Measurements from ENCODE around the gene ABCC5.
A peak's percentile ranks its signal among the peaks of the same experiment; 100 is the strongest.

Gene ABCC5

DNA sequence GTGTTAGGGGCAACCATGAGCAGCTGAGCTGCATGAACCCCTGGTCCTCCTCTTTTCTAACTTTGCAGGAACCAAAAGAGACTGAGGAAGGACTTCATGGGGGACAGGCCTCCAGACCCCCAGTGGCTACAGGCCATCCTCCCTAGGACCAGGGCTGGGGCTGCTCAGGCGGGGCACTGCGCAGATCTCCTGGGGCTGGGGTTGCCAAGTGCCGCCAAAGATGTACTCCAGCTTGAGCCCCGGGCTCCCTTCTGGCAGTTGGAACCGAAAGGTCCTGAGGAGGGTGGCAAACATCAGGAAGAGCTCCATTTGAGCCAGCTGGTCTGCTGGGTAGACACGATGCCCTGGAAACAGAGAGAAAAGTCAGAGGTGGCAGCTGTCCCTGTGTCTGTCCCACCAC lies 121.9 kb downstream of the ABCC5 start:
- Histone ChIP-seq H3K4me2 (ENCODE audit: low read length) (no peak overlapping the region), H3K36me3 (ENCODE audit: insufficient read depth, low read length) (no peaks in the 10 kb centered on the region), H3K79me2 (ENCODE audit: insufficient read depth, low read length) (no peaks in the 10 kb centered on the region), H3F3A (ENCODE audit: insufficient read depth, low read length) (no peaks in the 10 kb centered on the region), H3K27me3 (ENCODE audit: insufficient read depth, low read length) (no peaks in the 10 kb centered on the region), H3K9ac (ENCODE audit: low read length) (no peak overlapping the region), H3K27ac (ENCODE audit: low read depth, low read length, poor library complexity, severe bottlenecking) (no peak overlapping the region), H3K9me2 (ENCODE audit: low read depth, low read length) (no peaks in the 10 kb centered on the region), H2AFZ (ENCODE audit: low read length) (no peak overlapping the region), H3K4me1 (ENCODE audit: insufficient read depth, low read length, severe bottlenecking) (peaks cover 25% of the 10 kb centered on the region), H4K20me1 (ENCODE audit: insufficient read depth, low read length) (no peaks in the 10 kb centered on the region), H3K4me3 (ENCODE audit: low read depth, low read length, poor library complexity, severe bottlenecking) (no peak overlapping the region), H3K9me3 (ENCODE audit: low read length) (no peaks in the 10 kb centered on the region)
- TF ChIP-seq, protein P1, sequence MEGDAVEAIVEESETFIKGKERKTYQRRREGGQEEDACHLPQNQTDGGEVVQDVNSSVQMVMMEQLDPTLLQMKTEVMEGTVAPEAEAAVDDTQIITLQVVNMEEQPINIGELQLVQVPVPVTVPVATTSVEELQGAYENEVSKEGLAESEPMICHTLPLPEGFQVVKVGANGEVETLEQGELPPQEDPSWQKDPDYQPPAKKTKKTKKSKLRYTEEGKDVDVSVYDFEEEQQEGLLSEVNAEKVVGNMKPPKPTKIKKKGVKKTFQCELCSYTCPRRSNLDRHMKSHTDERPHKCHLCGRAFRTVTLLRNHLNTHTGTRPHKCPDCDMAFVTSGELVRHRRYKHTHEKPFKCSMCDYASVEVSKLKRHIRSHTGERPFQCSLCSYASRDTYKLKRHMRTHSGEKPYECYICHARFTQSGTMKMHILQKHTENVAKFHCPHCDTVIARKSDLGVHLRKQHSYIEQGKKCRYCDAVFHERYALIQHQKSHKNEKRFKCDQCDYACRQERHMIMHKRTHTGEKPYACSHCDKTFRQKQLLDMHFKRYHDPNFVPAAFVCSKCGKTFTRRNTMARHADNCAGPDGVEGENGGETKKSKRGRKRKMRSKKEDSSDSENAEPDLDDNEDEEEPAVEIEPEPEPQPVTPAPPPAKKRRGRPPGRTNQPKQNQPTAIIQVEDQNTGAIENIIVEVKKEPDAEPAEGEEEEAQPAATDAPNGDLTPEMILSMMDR (IDR thresholded peaks at IDR 0.05; ENCODE audit: low read length), result no peak
- no peak for TF ChIP-seq EZH2 (IDR thresholded peaks at IDR 0.05; ENCODE audit: borderline replicate concordance, low read length)

DNA sequence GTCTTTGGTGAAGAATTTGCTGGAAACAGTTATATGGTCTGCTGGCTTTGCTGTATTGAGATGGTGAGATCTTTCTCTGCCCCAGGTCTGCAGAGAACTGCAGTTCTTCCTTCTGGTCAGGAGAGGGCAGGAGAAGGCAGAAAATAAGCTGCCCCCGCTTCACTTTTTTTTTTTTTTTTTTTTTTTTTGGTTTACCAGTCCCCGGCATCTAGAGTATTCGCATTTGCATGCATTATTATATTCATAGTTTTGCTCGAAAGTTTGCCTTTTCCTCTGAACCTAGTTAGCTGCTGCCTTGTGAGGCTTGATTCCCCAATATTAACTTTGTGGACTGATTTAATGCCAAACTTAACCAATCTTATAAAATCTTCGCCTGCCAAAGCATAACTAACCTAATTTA lies 122.4 kb downstream of the ABCC5 start:
- Histone ChIP-seq H3K27me3 (ENCODE audit: insufficient read depth, low read length) (no peaks in the 10 kb centered on the region), H3K4me3 (ENCODE audit: low read depth, low read length, poor library complexity, severe bottlenecking) (no peak overlapping the region), H3K9ac (ENCODE audit: low read length) (no peak overlapping the region), H3K9me2 (ENCODE audit: low read depth, low read length) (no peaks in the 10 kb centered on the region), H3K27ac (ENCODE audit: low read depth, low read length, poor library complexity, severe bottlenecking) (no peak overlapping the region), H4K20me1 (ENCODE audit: insufficient read depth, low read length) (no peaks in the 10 kb centered on the region), H3K36me3 (ENCODE audit: insufficient read depth, low read length) (no peaks in the 10 kb centered on the region), H3K4me2 (ENCODE audit: low read length) (peak overlapping the region; percentile 18; the same call in 1 of the 2 replicates), H2AFZ (ENCODE audit: low read length) (no peak overlapping the region), H3K9me3 (ENCODE audit: low read length) (no peaks in the 10 kb centered on the region), H3F3A (ENCODE audit: insufficient read depth, low read length) (no peaks in the 10 kb centered on the region), H3K4me1 (ENCODE audit: insufficient read depth, low read length, severe bottlenecking) (peaks cover 25% of the 10 kb centered on the region), H3K79me2 (ENCODE audit: insufficient read depth, low read length) (no peaks in the 10 kb centered on the region)
- TF ChIP-seq, protein P1 (IDR thresholded peaks at IDR 0.05; ENCODE audit: low read length), result peak; percentile 98
- no peak for TF ChIP-seq EZH2 (IDR thresholded peaks at IDR 0.05; ENCODE audit: borderline replicate concordance, low read length)

DNA sequence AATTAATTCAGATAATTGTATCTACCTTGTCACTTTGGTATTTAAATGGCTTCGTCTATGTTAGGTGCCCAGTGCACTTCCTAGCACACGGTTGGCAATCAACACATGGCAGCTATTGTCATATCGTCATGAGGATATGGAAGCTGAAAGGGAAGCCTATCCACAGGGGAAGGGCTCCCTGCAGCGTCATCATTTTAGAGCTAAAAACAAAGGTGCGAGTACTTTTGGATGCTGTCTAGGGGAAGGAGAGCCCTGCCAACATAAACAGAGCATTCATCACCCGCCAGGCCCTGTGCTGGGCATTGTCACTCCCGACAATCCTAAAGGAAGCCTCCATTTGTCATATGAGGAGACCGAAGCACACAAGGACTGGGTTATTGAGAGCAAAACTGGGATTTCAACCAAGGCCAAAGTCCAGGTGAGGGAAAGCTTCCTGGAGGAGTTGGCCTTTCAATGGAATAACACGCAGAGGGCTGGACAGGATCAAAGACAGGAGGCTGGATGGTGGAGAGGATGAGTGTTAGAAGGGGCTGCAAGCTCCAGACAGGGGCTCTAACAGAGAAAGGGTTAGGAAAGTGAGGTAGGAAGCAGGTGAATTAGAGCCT lies 125.0 kb downstream of the ABCC5 start:
- Histone ChIP-seq H2AFZ (ENCODE audit: low read length) (no peak overlapping the region), H3K79me2 (ENCODE audit: insufficient read depth, low read length) (no peaks in the 10 kb centered on the region), H3K9me3 (ENCODE audit: low read length) (no peaks in the 10 kb centered on the region), H3K9ac (ENCODE audit: low read length) (no peak overlapping the region), H3K4me2 (ENCODE audit: low read length) (no peak overlapping the region), H3K9me2 (ENCODE audit: low read depth, low read length) (no peaks in the 10 kb centered on the region), H3F3A (ENCODE audit: insufficient read depth, low read length) (no peaks in the 10 kb centered on the region), H3K36me3 (ENCODE audit: insufficient read depth, low read length) (no peaks in the 10 kb centered on the region), H3K27me3 (ENCODE audit: insufficient read depth, low read length) (no peaks in the 10 kb centered on the region), H3K27ac (ENCODE audit: low read depth, low read length, poor library complexity, severe bottlenecking) (no peak overlapping the region), H4K20me1 (ENCODE audit: insufficient read depth, low read length) (no peaks in the 10 kb centered on the region), H3K4me1 (ENCODE audit: insufficient read depth, low read length, severe bottlenecking) (peaks cover 19% of the 10 kb centered on the region), H3K4me3 (ENCODE audit: low read depth, low read length, poor library complexity, severe bottlenecking) (no peak overlapping the region)
- no peak for TF ChIP-seq EZH2 (IDR thresholded peaks at IDR 0.05; ENCODE audit: borderline replicate concordance, low read length)
- TF ChIP-seq, protein P1 (IDR thresholded peaks at IDR 0.05; ENCODE audit: low read length), result no peak

Measured in OCI-LY1 (cell line).